ENCODE results near the gene ZNF280A.

ZNF280A gene

DNA sequence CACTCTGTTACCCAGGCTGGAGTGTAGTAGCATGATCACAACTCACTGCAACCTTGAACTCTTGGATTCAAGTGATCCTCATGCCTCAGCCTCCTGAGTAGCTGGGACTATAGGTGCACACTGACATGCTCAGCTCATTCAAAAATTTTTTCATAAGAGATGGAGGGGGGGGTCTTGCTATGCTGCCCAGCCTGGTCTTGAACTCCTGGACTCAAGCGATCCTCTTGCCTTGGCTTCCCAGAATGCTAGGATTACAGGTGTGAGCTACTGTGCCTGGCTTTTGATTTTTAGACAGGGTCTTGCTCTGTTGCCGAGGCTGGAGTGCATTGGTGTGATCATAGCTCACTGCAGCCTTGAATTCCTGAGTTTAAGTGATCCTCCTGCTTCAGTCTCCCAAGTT lies 25.0 kb upstream of the ZNF280A start:
- H3K4me3 ChIP-seq (replicated peaks in 1 of 2; ENCODE audit: low read depth in 2 of 2, low read length in 2 of 2), result no peak overlapping the region
- no peak for DNase-seq (ENCODE audit: low read depth in 2 of 2)
- TF ChIP-seq, protein P1, sequence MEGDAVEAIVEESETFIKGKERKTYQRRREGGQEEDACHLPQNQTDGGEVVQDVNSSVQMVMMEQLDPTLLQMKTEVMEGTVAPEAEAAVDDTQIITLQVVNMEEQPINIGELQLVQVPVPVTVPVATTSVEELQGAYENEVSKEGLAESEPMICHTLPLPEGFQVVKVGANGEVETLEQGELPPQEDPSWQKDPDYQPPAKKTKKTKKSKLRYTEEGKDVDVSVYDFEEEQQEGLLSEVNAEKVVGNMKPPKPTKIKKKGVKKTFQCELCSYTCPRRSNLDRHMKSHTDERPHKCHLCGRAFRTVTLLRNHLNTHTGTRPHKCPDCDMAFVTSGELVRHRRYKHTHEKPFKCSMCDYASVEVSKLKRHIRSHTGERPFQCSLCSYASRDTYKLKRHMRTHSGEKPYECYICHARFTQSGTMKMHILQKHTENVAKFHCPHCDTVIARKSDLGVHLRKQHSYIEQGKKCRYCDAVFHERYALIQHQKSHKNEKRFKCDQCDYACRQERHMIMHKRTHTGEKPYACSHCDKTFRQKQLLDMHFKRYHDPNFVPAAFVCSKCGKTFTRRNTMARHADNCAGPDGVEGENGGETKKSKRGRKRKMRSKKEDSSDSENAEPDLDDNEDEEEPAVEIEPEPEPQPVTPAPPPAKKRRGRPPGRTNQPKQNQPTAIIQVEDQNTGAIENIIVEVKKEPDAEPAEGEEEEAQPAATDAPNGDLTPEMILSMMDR (IDR thresholded peaks at IDR 0.05; ENCODE audit: low read depth, low read length), result no peak

DNA sequence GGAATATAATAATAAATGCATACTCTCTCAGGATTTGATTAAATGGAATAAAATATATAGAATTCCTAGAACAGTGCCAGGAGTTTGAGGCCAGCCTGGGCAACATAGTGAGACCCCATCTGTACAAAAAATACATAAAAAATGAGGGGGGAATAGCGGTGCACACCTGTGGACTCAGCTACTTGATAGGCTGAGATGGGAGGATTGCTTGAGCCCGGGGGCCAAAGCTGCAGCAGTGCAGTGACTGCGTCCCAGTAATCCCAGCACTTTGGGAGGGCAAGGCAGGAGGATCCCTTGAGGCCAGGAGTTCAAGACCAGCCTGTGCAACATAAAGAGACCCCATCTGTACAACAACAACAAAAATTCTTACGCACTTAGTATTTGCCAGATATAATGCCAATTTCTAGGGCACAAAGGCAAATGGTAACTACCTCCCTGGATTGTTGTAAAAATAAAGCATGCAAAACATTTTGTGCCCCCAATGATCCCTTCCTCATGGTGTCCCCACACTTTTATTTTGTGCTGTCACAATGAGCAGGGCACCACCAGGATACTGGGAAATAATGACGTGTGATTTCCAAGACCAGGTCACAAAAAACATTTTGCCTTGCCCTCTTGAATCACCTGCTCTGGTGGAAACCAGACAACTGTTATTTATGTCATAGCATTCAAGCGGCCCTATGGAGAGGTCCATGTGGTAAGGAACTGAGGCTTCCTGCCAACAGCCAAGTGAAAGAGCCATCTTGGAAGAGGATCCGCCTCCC lies 18.3 kb upstream of the ZNF280A start:
- DNase-seq (ENCODE audit: low read depth in 2 of 2), result no peak
- no peak overlapping the region for H3K4me3 ChIP-seq (replicated peaks in 1 of 2; ENCODE audit: low read depth in 2 of 2, low read length in 2 of 2)
- TF ChIP-seq, protein P1 (IDR thresholded peaks at IDR 0.05; ENCODE audit: low read depth, low read length), result no peak

DNA sequence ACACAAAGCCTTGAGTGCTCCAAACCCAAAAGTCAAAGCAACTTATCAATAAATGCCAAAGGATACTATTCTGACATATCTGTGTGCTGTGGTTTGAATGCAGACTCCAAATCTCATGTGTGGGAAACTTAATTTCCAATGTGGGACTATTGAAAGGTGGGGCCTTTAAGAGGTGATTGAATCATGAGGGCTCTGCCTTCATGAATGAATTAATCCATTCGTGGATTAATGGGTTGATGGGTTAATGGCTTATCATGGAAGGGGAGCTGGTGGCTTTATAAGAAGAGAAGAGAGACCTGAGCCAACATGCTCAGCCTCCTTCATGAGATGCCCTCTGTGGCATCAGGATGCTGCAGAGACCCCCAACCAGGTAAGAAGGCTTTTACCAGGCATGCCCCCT lies 16.8 kb upstream of the ZNF280A start:
- TF ChIP-seq, protein P1 (IDR thresholded peaks at IDR 0.05; ENCODE audit: low read depth, low read length), result no peak
- no peak overlapping the region for H3K4me3 ChIP-seq (replicated peaks in 1 of 2; ENCODE audit: low read depth in 2 of 2, low read length in 2 of 2)
- DNase-seq (ENCODE audit: low read depth in 2 of 2), result no peak

DNA sequence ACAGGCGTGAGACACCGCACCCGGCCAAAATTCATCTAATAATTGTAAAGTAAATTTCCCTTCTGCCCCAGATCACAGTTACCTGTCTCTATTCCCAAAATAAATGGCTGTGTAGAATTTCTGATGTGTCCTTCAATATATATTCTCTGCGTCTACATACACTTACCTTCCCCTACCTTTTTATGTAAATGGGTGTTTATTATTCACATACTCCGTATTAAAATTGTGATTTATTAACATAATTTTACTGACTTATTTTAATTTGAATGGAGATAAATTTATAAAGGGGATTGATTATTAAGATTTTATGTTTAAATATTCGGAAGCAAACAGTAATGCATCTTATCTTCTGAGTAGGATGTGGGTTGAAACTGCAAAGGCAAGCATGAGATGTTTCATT lies 16.4 kb upstream of the ZNF280A start:
- TF ChIP-seq, protein P1 (IDR thresholded peaks at IDR 0.05; ENCODE audit: low read depth, low read length), result no peak
- no peak for DNase-seq (ENCODE audit: low read depth in 2 of 2)
- H3K4me3 ChIP-seq (replicated peaks in 1 of 2; ENCODE audit: low read depth in 2 of 2, low read length in 2 of 2), result no peak overlapping the region

DNA sequence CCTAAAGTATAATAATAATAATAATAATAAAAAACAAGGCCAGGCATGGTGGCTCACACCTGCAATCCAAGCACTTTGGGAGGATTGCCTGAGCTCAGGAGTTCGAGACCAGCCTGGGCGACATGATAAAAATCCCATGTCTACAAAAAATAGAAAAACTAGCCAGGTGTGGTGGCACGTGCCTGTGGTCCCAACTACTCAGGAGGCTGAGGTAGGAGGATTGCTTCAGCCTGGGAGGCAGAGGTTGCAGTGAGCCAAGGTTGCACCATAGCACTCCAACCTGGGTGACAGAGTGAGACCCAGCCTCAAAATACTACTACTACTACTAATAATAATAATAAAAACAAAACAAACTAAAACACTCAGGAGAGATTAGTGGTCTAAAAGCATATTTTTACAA lies 15.6 kb upstream of the ZNF280A start:
- TF ChIP-seq, protein P1 (IDR thresholded peaks at IDR 0.05; ENCODE audit: low read depth, low read length), result no peak
- DNase-seq (ENCODE audit: low read depth in 2 of 2), result no peak
- no peak overlapping the region for H3K4me3 ChIP-seq (replicated peaks in 1 of 2; ENCODE audit: low read depth in 2 of 2, low read length in 2 of 2)

DNA sequence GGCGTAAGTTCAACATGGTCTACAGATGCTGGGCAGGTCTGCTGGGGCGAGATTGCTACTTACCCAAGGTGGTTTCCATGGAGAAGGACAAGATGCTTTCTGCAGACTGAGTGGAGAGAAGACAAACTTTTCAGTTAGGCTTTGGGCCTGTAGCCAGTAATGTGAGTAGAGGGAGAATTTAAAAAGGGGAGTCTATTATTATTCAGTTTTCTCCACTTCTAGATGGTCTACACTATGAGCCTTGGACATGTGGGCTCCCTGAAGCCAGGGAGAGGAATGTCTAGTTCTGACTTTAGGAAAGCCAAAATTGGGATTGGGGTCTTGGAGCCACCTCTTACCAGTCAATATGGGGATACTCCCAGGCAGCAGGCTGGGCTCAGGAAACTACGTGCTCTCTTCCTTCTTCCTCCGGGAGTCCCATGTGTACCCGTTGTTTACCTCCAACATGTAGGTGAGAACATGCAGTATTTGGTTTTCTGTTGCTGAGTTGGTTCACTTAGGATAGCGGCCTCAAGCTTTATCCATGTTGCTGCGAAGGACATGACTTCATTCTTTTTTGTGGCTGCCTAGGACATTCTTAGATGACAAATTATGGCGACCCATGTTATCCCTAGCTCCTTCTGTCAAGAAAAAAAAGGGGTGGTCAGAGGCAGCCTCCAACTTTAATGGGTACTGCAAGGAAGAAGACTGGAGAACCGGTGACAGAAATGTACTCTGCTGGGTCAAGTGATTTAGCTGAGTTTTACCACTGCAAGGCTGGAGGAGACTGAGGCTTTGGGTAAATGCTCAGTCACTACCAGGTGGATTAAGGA lies 14.7 kb upstream of the ZNF280A start:
- no peak for DNase-seq (ENCODE audit: low read depth in 2 of 2)
- TF ChIP-seq, protein P1 (IDR thresholded peaks at IDR 0.05; ENCODE audit: low read depth, low read length), result no peak
- H3K4me3 ChIP-seq (replicated peaks in 1 of 2; ENCODE audit: low read depth in 2 of 2, low read length in 2 of 2), result no peak overlapping the region
